ENCODE results near the gene DYNC2LI1. TPM values are rescaled to one million over a fixed set of nuclear protein-coding genes. Genes with fewer than 3 reads are reported as not detected.

Gene DYNC2LI1
- total RNA-seq, 4 donors from 2014 or later: 9.4 to 19.1 (median 14.4) TPM

GRCh38 chr2:43837033-43837432, 63.2 kb downstream of the DYNC2LI1 start:
- intact Hi-C loops (cut with DNase I): no loop called here
- no peak for DNase-seq
- Histone ChIP-seq H3K36me3 (no peaks in the 10 kb centered on the region), H3K27ac (no peak overlapping the region), H3K4me3 (no peak overlapping the region), H3K4me1 (peaks cover 0 to 7% (median 5%) of the 10 kb centered on the region in 3 donors), H3K9me3 (no peaks in the 10 kb centered on the region), H3K27me3 (peaks cover 0 to 26% (median 2%) of the 10 kb centered on the region in 4 donors)
- WGBS, 2 donors: 71 to 81% methylated on average over 4 of the region's 4 CpGs
- TF ChIP-seq POLR2A (IDR thresholded peaks at IDR 0.05) (no peak), CTCF (IDR thresholded peaks at IDR 0.05) (no peak)

DNA sequence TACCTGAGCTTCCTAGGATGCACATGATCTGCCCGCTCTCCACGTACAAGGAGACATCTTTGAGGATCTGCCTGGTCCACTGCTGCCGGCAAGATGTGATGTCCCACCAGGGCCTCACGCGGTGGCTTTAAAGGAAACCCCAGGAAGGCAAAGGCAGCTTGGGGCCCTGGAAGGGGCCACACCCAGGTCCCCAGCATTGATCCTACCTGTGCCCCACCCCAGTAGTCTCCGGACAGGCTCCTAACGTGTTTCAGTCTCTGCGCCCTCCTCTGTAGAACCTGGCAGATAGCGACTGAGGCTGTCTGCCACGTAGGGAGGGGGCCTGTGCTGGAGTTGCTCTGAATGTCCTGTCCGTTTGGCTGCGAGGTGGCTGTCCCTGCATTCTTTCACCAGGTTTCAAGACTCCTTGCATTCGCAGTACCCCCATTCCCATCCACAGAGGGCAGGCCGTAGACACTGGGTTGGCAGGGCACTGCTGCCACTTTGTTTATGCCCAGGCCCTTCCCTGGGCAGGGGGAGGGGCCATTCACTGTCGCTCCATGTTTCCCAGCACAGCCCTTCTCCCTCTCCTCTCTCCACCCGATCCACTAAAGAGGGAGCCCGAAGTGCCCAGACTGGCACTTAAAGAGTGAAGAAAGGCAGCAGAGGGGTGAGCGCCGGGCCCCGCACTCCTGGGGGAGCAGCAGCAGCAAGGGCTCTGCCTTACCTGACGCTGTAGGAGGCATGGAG, 64.2 kb downstream of the DYNC2LI1 start:
- no peaks in the 10 kb centered on the region for H3K36me3 ChIP-seq
- TF ChIP-seq POLR2A (IDR thresholded peaks at IDR 0.05) (no peak), CTCF (IDR thresholded peaks at IDR 0.05) (no peak)
- no peaks in the 10 kb centered on the region for H3K9me3 ChIP-seq
- no peaks in the 10 kb centered on the region for H3K4me1 ChIP-seq
- H3K4me3 ChIP-seq: no peak overlapping the region
- H3K27me3 ChIP-seq: peaks cover 0 to 17% (median 0%) of the 10 kb centered on the region in 4 donors
- WGBS, 2 donors: 84 to 92% methylated on average over 10 to 13 of the region's 21 CpGs
- DNase-seq: no peak
- H3K27ac ChIP-seq: no peak overlapping the region
- intact Hi-C loops (cut with DNase I): no loop called here

GRCh38 chr2:43838560-43839267, 64.9 kb downstream of the DYNC2LI1 start, which contains the start of the genes ABCG5 and ABCG8:
TSS of gene ABCG5 (minus strand) at chr2:43838839. CDS start at chr2:43838679, 160 bp downstream.
TSS of gene ABCG8 (plus strand) at chr2:43838971. CDS start at chr2:43839054, 83 bp downstream.
- no peak within 1 kb of the TSS for H3K27ac ChIP-seq
- 75 to 83% methylated on average over 6 to 11 of the region's 20 CpGs for WGBS, 2 donors
- no peak for TF ChIP-seq POLR2A (IDR thresholded peaks at IDR 0.05)
- no peak for TF ChIP-seq CTCF (IDR thresholded peaks at IDR 0.05)
- H3K36me3 ChIP-seq: no peaks in the 10 kb centered on the region
- DNase-seq: no peak
- intact Hi-C loops (cut with DNase I): no loop called here
- peaks cover 0 to 17% (median 0%) of the 10 kb centered on the region in 4 donors for H3K27me3 ChIP-seq
- no peak within 1 kb of the TSS for H3K4me3 ChIP-seq
- H3K4me1 ChIP-seq: no peaks in the 10 kb centered on the region
- no peaks in the 10 kb centered on the region for H3K9me3 ChIP-seq

GRCh38 chr2:43839776-43840564, 66.1 kb downstream of the DYNC2LI1 start:
- no peak for DNase-seq
- Histone ChIP-seq H3K4me3 (no peak overlapping the region), H3K27me3 (peaks cover 0 to 13% (median 0%) of the 10 kb centered on the region in 4 donors), H3K4me1 (no peaks in the 10 kb centered on the region), H3K27ac (no peak overlapping the region), H3K36me3 (no peaks in the 10 kb centered on the region), H3K9me3 (no peaks in the 10 kb centered on the region)
- 78 to 79% methylated on average over 14 of the region's 14 CpGs for WGBS, 2 donors
- no peak for TF ChIP-seq POLR2A (IDR thresholded peaks at IDR 0.05)
- no peak for TF ChIP-seq CTCF (IDR thresholded peaks at IDR 0.05)
- intact Hi-C loops (cut with DNase I): no loop called here
